SIG-M5 treated with dmso at 0.1 percent for 504 hours (cell line): ENCODE measurements around the gene VWDE.

Experiments
- DNase-seq: peaks from one replicate; lab custom pipeline; 2025; ENCODE audit not compliant: unreplicated experiment; lab: John Stamatoyannopoulos, UW

VWDE gene

GRCh38 chr7:12291870-12292269 lies 111.8 kb downstream of the VWDE start:
- no peak for DNase-seq

GRCh38 chr7:12290761-12291160 lies 112.9 kb downstream of the VWDE start:
- no peak for DNase-seq

DNA sequence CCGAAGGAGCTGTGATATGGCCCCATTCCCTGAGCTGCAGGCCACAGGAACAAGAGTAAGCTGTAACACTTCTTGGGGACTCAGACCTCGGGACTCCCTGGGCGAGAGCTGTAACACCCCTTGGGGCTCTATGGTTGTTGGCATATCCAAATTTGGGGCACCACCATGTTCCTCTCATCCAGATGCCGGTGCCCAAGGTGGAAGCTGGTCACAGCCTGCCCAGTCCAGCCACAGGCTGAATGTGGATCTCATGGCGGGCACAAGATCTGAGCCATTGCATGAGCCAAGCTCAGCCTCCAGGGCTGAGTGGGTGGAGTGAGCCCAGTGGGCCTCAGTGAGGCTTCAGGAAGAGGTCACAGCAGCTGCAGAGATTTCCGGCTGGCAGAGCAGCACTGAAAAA lies 113.7 kb downstream of the VWDE start:
- no peak for DNase-seq

- no peak for DNase-seq
Observed at GRCh38 chr7:12287901-12288300, 115.8 kb downstream of the VWDE start.

DNA sequence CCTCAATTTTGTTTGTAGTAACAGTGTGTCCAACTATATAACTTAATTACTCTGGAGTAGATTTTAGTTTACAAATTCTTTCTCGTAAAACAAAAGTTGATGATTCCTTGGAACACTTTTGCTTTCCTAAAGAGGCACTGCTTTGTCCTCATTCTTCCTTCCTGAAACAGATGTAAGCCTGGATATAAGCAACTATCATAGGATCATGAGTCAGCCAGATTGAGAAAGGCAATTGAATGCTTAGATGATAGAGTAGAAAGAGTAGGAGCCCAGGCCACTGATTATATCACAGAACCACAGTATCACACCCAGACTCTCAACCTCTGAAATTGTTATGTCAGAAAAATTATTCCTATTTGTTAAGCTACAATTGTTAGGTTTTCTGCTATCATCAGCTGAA lies 122.6 kb downstream of the VWDE start:
- DNase-seq, result no peak
